OCI-LY1 (cell line): Measurements from ENCODE around the gene CCDC66.

Experiments
- EZH2 ChIP-seq: fragments of 200-600 bp; sonication (generic), shearing (Covaris generic); IDR thresholded peaks from 2 replicates; pipeline ENCODE4 v1.8.0; 2017; ENCODE audit warnings: borderline replicate concordance, mixed run types, mild to moderate bottlenecking, antibody characterized with exemption, low read length, moderate library complexity, mixed read lengths
- TF ChIP-seq, protein P1 (sequence below): fragments of 200-600 bp; sonication (generic), shearing (Covaris generic); IDR thresholded peaks from 2 replicates; pipeline ENCODE4 v1.5.1; 2017; ENCODE audit warnings: mild to moderate bottlenecking, antibody characterized with exemption, low read length, moderate library complexity, mixed read lengths

- TF ChIP-seq, protein P1, sequence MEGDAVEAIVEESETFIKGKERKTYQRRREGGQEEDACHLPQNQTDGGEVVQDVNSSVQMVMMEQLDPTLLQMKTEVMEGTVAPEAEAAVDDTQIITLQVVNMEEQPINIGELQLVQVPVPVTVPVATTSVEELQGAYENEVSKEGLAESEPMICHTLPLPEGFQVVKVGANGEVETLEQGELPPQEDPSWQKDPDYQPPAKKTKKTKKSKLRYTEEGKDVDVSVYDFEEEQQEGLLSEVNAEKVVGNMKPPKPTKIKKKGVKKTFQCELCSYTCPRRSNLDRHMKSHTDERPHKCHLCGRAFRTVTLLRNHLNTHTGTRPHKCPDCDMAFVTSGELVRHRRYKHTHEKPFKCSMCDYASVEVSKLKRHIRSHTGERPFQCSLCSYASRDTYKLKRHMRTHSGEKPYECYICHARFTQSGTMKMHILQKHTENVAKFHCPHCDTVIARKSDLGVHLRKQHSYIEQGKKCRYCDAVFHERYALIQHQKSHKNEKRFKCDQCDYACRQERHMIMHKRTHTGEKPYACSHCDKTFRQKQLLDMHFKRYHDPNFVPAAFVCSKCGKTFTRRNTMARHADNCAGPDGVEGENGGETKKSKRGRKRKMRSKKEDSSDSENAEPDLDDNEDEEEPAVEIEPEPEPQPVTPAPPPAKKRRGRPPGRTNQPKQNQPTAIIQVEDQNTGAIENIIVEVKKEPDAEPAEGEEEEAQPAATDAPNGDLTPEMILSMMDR = peak; percentile 23; the same call in 1 of the 2 replicates
- no peak for TF ChIP-seq EZH2
Observed at GRCh38 chr3:56547486-56547885, 9.5 kb upstream of the CCDC66 start.
